ENCODE measurements around the gene FAF1. TPM values are rescaled to one million over a fixed set of nuclear protein-coding genes. Genes with fewer than 3 reads are reported as not detected.
"Not testable (repeated sequence)": the region's sequence is repeated elsewhere in the genome, so short reads cannot be mapped to it uniquely, and the experiment has no call there.

The FAF1 gene
- total RNA-seq, 2 experiments from 2014 or later: 84.6 to 88.2 TPM

GRCh38 chr1:50836117-50836516 is 124.0 kb downstream of the FAF1 start:
- Mint-ChIP-seq H3K36me3 (ENCODE audit: low read depth) (peaks cover 9% of the 10 kb centered on the region), H3K27me3 (no peaks in the 10 kb centered on the region), H3K27ac (no peak overlapping the region), H3K4me1 (no peaks in the 10 kb centered on the region), H3K9me3 (peaks cover 9% of the 10 kb centered on the region), H3K4me3 (no peak overlapping the region)
- CTCF ChIA-PET: interaction anchor here (0.6 to 0.7 kb wide), 2 partner anchors 401 to 1185 kb away, joined by 3 to 5 read pairs; no protein-coding TSS in a partner anchor
- POLR2A ChIA-PET: no interaction called here
- no peak for DNase-seq

DNA sequence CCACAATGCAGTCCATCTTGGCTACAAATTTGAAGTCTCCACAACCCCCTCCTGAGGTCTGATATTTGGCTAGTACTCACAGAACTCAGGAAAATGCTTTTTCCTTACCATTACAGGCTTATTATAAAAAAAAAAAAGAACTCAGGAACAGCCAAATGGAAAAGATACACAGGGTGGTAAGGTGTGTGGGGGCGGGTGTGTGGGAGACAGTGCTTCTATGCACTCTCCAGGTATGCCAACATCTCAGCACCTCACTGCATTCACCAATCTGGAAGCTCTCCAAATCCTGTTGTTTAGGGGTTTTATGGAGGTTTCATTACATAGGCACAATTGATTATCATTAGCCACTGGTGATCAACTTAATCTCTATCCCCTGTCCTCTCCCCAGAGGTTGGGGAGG is 126.9 kb downstream of the FAF1 start:
- H3K4me1 Mint-ChIP-seq: no peaks in the 10 kb centered on the region
- POLR2A ChIA-PET: no interaction called here
- H3K27ac Mint-ChIP-seq: no peak overlapping the region
- no peaks in the 10 kb centered on the region for H3K27me3 Mint-ChIP-seq
- no peak overlapping the region for H3K4me3 Mint-ChIP-seq
- DNase-seq: no peak
- CTCF ChIA-PET: no interaction called here
- peaks cover 4% of the 10 kb centered on the region for H3K36me3 Mint-ChIP-seq (ENCODE audit: low read depth)
- H3K9me3 Mint-ChIP-seq: peaks cover 13% of the 10 kb centered on the region

DNA sequence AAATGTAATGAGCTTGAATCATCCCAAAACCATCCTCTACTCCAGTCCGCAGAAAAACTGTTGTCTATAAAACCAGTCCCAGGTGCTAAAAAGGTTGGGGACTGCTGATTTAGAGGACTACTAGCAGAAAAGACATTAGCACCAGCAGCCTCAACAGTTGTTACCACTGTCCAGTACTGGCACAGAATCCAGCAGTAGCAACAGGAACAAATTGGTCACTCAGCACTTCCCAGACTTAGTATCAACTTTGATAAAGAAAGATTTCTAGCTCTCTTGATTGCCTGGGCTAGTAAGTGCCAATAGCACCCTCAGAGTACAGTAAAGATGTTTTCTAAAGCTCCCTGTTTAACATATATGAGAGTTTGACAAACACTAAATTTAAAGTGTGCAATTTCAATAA is 127.9 kb downstream of the FAF1 start:
- H3K4me1 Mint-ChIP-seq: no peaks in the 10 kb centered on the region
- ChIA-PET CTCF (interaction anchor here (0.6 kb wide), 1 partner anchor 361 kb away, joined by 4 read pairs; no protein-coding TSS in a partner anchor), POLR2A (no interaction called here)
- no peaks in the 10 kb centered on the region for H3K27me3 Mint-ChIP-seq
- DNase-seq: no peak
- no peak overlapping the region for H3K27ac Mint-ChIP-seq
- H3K36me3 Mint-ChIP-seq (ENCODE audit: low read depth): peaks cover 4% of the 10 kb centered on the region
- no peak overlapping the region for H3K4me3 Mint-ChIP-seq
- peaks cover 13% of the 10 kb centered on the region for H3K9me3 Mint-ChIP-seq

- peaks cover 13% of the 10 kb centered on the region for H3K9me3 Mint-ChIP-seq
Observed at GRCh38 chr1:50831300-50832061, 128.6 kb downstream of the FAF1 start.

GRCh38 chr1:50830621-50831020 is 129.4 kb downstream of the FAF1 start:
- Mint-ChIP-seq H3K27ac (no peak overlapping the region), H3K9me3 (peaks cover 13% of the 10 kb centered on the region), H3K27me3 (no peaks in the 10 kb centered on the region), H3K4me1 (no peaks in the 10 kb centered on the region), H3K36me3 (ENCODE audit: low read depth) (peaks cover 3% of the 10 kb centered on the region), H3K4me3 (no peak overlapping the region)
- no peak for DNase-seq
- ChIA-PET POLR2A (no interaction called here), CTCF (no interaction called here)

More at GRCh38 chr1:50831300-50832061, 128.6 kb downstream of the FAF1 start:
- CTCF ChIA-PET: interaction anchor here (0.6 kb wide), 1 partner anchor 362 kb away, joined by 4 read pairs; no protein-coding TSS in a partner anchor
- Mint-ChIP-seq H3K27me3 (no peaks in the 10 kb centered on the region), H3K27ac (no peak overlapping the region), H3K4me1 (no peaks in the 10 kb centered on the region), H3K4me3 (no peak overlapping the region), H3K36me3 (ENCODE audit: low read depth) (peaks cover 3% of the 10 kb centered on the region)
- no peak for DNase-seq
- POLR2A ChIA-PET: no interaction called here

- POLR2A ChIA-PET: no interaction called here
- peaks cover 1% of the 10 kb centered on the region for H3K36me3 Mint-ChIP-seq (ENCODE audit: low read depth)
- no peak for DNase-seq
- H3K4me3 Mint-ChIP-seq: no peak overlapping the region
- no peaks in the 10 kb centered on the region for H3K27me3 Mint-ChIP-seq
- no peak overlapping the region for H3K27ac Mint-ChIP-seq
- H3K9me3 Mint-ChIP-seq: peaks cover 13% of the 10 kb centered on the region
- no peaks in the 10 kb centered on the region for H3K4me1 Mint-ChIP-seq
- CTCF ChIA-PET: interaction anchor here (0.7 kb wide), 1 partner anchor 230 kb away, joined by 3 read pairs; no protein-coding TSS in a partner anchor
Observed at GRCh38 chr1:50829014-50829958, 130.8 kb downstream of the FAF1 start.

- no peaks in the 10 kb centered on the region for H3K4me1 Mint-ChIP-seq
- POLR2A ChIA-PET: no interaction called here
- H3K36me3 Mint-ChIP-seq (ENCODE audit: low read depth): peaks cover 1% of the 10 kb centered on the region
- DNase-seq: no peak
- H3K9me3 Mint-ChIP-seq: peaks cover 9% of the 10 kb centered on the region
- no peak overlapping the region for H3K4me3 Mint-ChIP-seq
- no peak overlapping the region for H3K27ac Mint-ChIP-seq
- CTCF ChIA-PET: no interaction called here
- H3K27me3 Mint-ChIP-seq: no peaks in the 10 kb centered on the region
Observed at GRCh38 chr1:50827546-50827945, 132.5 kb downstream of the FAF1 start.

GRCh38 chr1:50826792-50827191 is 133.3 kb downstream of the FAF1 start:
- DNase-seq; CTCF ChIA-PET; H3K9me3 Mint-ChIP-seq; H3K4me1 Mint-ChIP-seq; H3K36me3 Mint-ChIP-seq (ENCODE audit: low read depth); H3K27me3 Mint-ChIP-seq; POLR2A ChIA-PET; H3K4me3 Mint-ChIP-seq; H3K27ac Mint-ChIP-seq: not testable (repeated sequence)

GRCh38 chr1:50822035-50822776 is 137.9 kb downstream of the FAF1 start:
- no peak for DNase-seq
- Mint-ChIP-seq H3K4me1 (no peaks in the 10 kb centered on the region), H3K4me3 (no peak overlapping the region), H3K9me3 (peaks cover 3% of the 10 kb centered on the region), H3K27me3 (no peaks in the 10 kb centered on the region), H3K27ac (no peak overlapping the region), H3K36me3 (ENCODE audit: low read depth) (peaks cover 1% of the 10 kb centered on the region)
- ChIA-PET CTCF (no interaction called here), POLR2A (interaction anchor here (0.6 kb wide), 1 partner anchor 149 kb away, joined by 4 read pairs; no protein-coding TSS in a partner anchor)

DNA sequence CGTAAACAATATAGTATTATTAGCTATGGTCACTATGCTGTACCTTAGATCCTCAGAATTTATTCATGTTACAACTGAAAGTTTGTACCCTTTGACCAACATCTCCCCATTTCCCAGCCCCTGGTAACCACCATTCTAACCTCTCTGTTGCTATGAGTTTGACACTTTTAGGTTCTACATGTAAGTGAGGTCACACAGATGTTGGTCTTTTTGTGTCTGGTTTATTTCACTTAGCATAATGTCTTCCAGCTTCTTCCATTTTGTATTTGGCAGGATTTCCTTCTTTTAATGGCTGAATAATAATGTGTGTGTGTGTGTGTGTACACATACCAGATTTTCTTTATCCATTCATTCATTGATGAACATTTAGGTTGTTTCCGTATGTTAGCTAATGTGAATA is 139.5 kb downstream of the FAF1 start:
- Mint-ChIP-seq H3K36me3 (ENCODE audit: low read depth) (no peaks in the 10 kb centered on the region), H3K4me3 (no peak overlapping the region), H3K9me3 (peaks cover 10% of the 10 kb centered on the region), H3K27ac (no peak overlapping the region), H3K4me1 (no peaks in the 10 kb centered on the region), H3K27me3 (no peaks in the 10 kb centered on the region)
- ChIA-PET POLR2A (no interaction called here), CTCF (interaction anchor here (1.8 kb wide), 1 partner anchor 12 kb away, joined by 3 read pairs; no protein-coding TSS in a partner anchor)
- no peak for DNase-seq

DNA sequence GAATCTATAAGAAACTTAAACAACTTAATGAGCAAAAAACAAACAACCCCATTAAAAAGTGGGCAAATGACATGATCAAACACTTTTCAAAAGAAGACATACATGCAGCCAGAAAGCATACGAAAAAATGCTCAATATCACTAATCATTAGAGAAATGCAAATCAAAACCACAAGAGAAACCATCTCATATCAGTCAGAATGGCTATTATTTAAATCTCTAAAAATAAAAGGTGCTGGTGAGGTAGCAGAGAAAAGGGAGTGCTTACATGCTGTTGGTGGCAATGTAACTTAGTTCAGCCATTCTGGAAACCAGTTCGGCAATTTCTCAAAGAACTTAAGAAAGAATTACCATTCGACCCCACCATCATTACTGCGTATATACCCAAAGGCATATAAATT is 147.7 kb downstream of the FAF1 start:
- Mint-ChIP-seq H3K4me3 (no peak overlapping the region), H3K9me3 (peaks cover 33% of the 10 kb centered on the region), H3K4me1 (peaks cover 7% of the 10 kb centered on the region), H3K36me3 (ENCODE audit: low read depth) (peaks cover 24% of the 10 kb centered on the region), H3K27me3 (no peaks in the 10 kb centered on the region), H3K27ac (no peak overlapping the region)
- DNase-seq: no peak
- ChIA-PET CTCF (no interaction called here), POLR2A (no interaction called here)

GRCh38 chr1:50808296-50808695 is 151.8 kb downstream of the FAF1 start:
- Mint-ChIP-seq H3K27me3 (no peaks in the 10 kb centered on the region), H3K27ac (no peak overlapping the region), H3K4me1 (peaks cover 7% of the 10 kb centered on the region), H3K36me3 (ENCODE audit: low read depth) (peaks cover 35% of the 10 kb centered on the region), H3K9me3 (peaks cover 33% of the 10 kb centered on the region), H3K4me3 (no peak overlapping the region)
- ChIA-PET POLR2A (no interaction called here), CTCF (interaction anchor here (1.1 kb wide), 1 partner anchor 12 kb away, joined by 3 read pairs; no protein-coding TSS in a partner anchor)
- no peak for DNase-seq
